Osteoblast (primary cell): ENCODE results near the gene STX16. TPM values are rescaled to one million over a fixed set of nuclear protein-coding genes. Genes with fewer than 3 reads are reported as not detected.

Experiments used
- DNase-seq: peaks from one replicate; pipeline ENCODE4 v3.0.0; 2011; ENCODE audit warnings: low spot score, mixed read lengths; ENCODE audit not compliant: insufficient read length; ENCODE audit errors: missing footprints
- H2AFZ ChIP-seq: 2 replicates; pipeline ENCODE4 v1.6.0; 2011; ENCODE audit warnings: mild to moderate bottlenecking, low read length
- H3K27ac ChIP-seq: 2 replicates; pipeline ENCODE4 v1.5.1; 2011; ENCODE audit warnings: mild to moderate bottlenecking, low read depth, low read length, moderate library complexity
- H3K27me3 ChIP-seq: 2 replicates; pipeline ENCODE4 v1.6.0; 2012; ENCODE audit warnings: mild to moderate bottlenecking, control low read depth, inconsistent platforms, low read length, moderate library complexity; ENCODE audit not compliant: insufficient read depth
- H3K36me3 ChIP-seq: 2 replicates; pipeline ENCODE4 v1.5.1; 2011; ENCODE audit warnings: mild to moderate bottlenecking, low read length, control low read depth, moderate library complexity; ENCODE audit not compliant: insufficient read depth
- H3K4me1 ChIP-seq: 2 replicates; pipeline ENCODE4 v1.5.1; 2011; ENCODE audit warnings: mild to moderate bottlenecking, low read length, control low read depth, moderate library complexity; ENCODE audit not compliant: insufficient read depth
- H3K4me2 ChIP-seq: 2 replicates; pipeline ENCODE4 v1.6.0; 2011; ENCODE audit warnings: mild to moderate bottlenecking, low read length; ENCODE audit not compliant: insufficient read depth
- H3K4me3 ChIP-seq: fragments of 200-600 bp; sonication (generic); 3 replicates; pipeline ENCODE4 v1.5.1; 2012; ENCODE audit warnings: mild to moderate bottlenecking, low read length, inconsistent platforms; ENCODE audit not compliant: insufficient read depth
- H3K79me2 ChIP-seq: 2 replicates; pipeline ENCODE4 v1.6.0; 2012; ENCODE audit warnings: mild to moderate bottlenecking, low read length, control low read depth, inconsistent platforms; ENCODE audit not compliant: insufficient read depth
- H3K9me3 ChIP-seq: 2 replicates; pipeline ENCODE4 v1.5.1; 2011; ENCODE audit warnings: low read depth, low read length, control low read depth
- H4K20me1 ChIP-seq: 2 replicates; pipeline ENCODE4 v1.6.0; 2012; ENCODE audit warnings: mild to moderate bottlenecking, low read length, control low read depth; ENCODE audit not compliant: insufficient read depth
- CTCF ChIP-seq: IDR thresholded peaks from 2 replicates; pipeline ENCODE4 v1.5.1; 2011; ENCODE audit warnings: mild to moderate bottlenecking, low read depth, low read length, moderate library complexity; ENCODE audit errors: extremely low read depth
- total RNA-seq: library from RNA; depleted of rRNA; stranded (reverse); fragments of >200 nt; gene quantifications from 2 replicates; pipeline ENCODE4 v1.2.3, GENCODE V29; 2012

STX16 gene
- total RNA-seq, 1 donor = 28.6 TPM

- DNase-seq = peak; percentile 83
- Histone ChIP-seq H3K4me2 (no peak overlapping the region), H3K27ac (no peak overlapping the region), H4K20me1 (no peaks in the 10 kb centered on the region), H3K27me3 (no peaks in the 10 kb centered on the region), H2AFZ (no peak overlapping the region), H3K9me3 (no peaks in the 10 kb centered on the region), H3K4me1 (peaks cover 6% of the 10 kb centered on the region), H3K4me3 (no peak overlapping the region), H3K79me2 (peaks cover 18% of the 10 kb centered on the region), H3K36me3 (peaks cover 31% of the 10 kb centered on the region)
- TF ChIP-seq CTCF = no peak
Observed at GRCh38 chr20:58697867-58698703, 47.0 kb downstream of the STX16 start.

DNA sequence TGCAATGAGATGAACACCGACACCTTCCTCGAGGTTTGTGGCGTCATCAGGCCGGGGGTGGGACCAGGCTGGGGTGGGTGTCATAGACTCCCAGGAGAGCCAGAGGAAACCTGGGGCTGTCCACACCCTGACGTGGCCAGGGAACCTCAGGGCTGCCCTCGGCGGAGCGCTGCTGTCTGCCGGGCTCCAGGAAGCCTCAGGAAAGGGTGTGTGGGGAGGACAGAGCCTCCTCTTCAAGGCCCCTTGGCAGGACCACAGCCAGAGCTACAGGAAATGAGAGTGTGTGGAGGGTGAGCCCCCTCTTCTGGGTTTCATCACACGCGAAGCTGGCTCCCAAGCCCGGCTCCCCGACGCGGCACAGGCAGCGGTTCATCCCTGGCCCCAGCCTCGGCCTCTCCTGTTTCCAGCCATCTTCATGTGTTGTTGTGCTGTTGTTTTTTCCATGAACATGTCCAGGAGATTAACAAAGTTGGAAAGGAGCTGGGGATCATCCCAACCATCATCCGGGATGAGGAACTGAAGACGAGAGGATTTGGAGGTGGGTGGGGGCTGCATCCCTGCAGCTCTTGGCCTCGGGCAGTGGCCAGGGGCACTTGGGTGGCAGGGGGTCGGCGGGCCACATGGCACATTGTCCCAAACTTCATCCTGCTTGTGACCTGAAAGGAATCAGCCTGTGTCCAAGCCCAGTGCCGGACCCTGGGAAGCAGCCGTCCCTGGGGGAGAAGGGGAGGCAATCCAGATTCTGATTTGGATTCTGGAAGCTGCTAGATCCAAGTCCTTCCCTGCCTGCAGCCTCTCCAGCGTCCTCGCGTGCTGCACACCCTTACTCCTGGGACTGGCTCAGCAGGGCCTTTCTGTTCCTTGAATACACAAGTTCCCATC is 47.9 kb downstream of the STX16 start:
- peaks cover 11% of the 10 kb centered on the region for H3K79me2 ChIP-seq
- peaks cover 40% of the 10 kb centered on the region for H3K36me3 ChIP-seq
- DNase-seq = peak; percentile 77
- H3K4me2 ChIP-seq = no peak overlapping the region
- no peaks in the 10 kb centered on the region for H3K9me3 ChIP-seq
- no peak for TF ChIP-seq CTCF
- no peak overlapping the region for H2AFZ ChIP-seq
- no peak overlapping the region for H3K4me3 ChIP-seq
- H3K4me1 ChIP-seq = peaks cover 2% of the 10 kb centered on the region
- H3K27ac ChIP-seq = no peak overlapping the region
- no peaks in the 10 kb centered on the region for H4K20me1 ChIP-seq
- H3K27me3 ChIP-seq = no peaks in the 10 kb centered on the region

DNA sequence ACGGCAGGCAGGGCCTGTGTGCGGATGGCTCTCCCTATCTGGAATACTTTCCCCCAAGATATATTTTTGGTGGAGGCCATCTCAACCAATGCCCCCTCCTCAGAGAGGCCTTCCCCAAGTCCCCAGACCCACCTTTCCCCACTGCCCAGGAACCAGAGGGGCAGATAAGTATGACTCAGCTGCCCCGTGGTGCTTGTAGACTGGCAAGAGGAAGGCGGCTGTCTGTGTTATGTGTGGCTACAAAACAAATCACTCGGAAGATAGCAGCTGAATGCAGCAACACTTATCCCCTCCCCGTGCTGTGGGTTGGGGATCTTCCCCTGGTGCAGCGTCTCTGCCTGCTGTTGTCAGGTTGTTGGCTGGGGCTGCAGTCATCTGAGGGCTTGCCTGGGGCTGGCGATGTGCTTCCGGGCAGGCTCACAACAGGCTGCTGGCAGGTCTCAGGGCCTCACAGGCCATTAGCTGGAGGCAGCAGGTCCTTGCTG is 48.6 kb downstream of the STX16 start:
- H3K36me3 ChIP-seq = peaks cover 47% of the 10 kb centered on the region
- H3K27ac ChIP-seq = peak overlapping the region; percentile 57
- no peaks in the 10 kb centered on the region for H3K4me1 ChIP-seq
- H3K9me3 ChIP-seq = no peaks in the 10 kb centered on the region
- no peak overlapping the region for H2AFZ ChIP-seq
- no peaks in the 10 kb centered on the region for H4K20me1 ChIP-seq
- H3K4me3 ChIP-seq = no peak overlapping the region
- peaks cover 4% of the 10 kb centered on the region for H3K79me2 ChIP-seq
- no peaks in the 10 kb centered on the region for H3K27me3 ChIP-seq
- DNase-seq = peak; percentile 84
- no peak overlapping the region for H3K4me2 ChIP-seq
- no peak for TF ChIP-seq CTCF
